NCI-H1417 (cell line): ENCODE measurements around the gene TFPI.

Source experiments
- DNase-seq, 3 experiments: peaks; one replicate each; lab custom pipeline; 2025; lab: John Stamatoyannopoulos, UW

Gene TFPI

GRCh38 chr2:187461294-187462261 lies 92.7 kb downstream of the TFPI start:
- no peak for DNase-seq

GRCh38 chr2:187459256-187459655 lies 95.0 kb downstream of the TFPI start:
- DNase-seq, result no peak

GRCh38 chr2:187453078-187453641 lies 101.1 kb downstream of the TFPI start:
- DNase-seq, result peak in 2 of 3 experiments; percentile 30 to 71

- no peak for DNase-seq
Observed at GRCh38 chr2:187451510-187451909, 102.7 kb downstream of the TFPI start.

GRCh38 chr2:187447336-187447735 lies 106.9 kb downstream of the TFPI start:
- DNase-seq, result no peak

- DNase-seq, result no peak
Observed at GRCh38 chr2:187446711-187447110, 107.5 kb downstream of the TFPI start.

GRCh38 chr2:187445051-187445450 lies 109.2 kb downstream of the TFPI start:
- no peak for DNase-seq

GRCh38 chr2:187442778-187443177 lies 111.5 kb downstream of the TFPI start:
- DNase-seq, result no peak

- DNase-seq, result no peak
Observed at GRCh38 chr2:187442378-187442777, 111.9 kb downstream of the TFPI start.

- no peak for DNase-seq
Observed at GRCh38 chr2:187440101-187440675, 114.0 kb downstream of the TFPI start.

GRCh38 chr2:187438455-187438854 lies 115.8 kb downstream of the TFPI start:
- no peak for DNase-seq

- DNase-seq, result no peak
Observed at GRCh38 chr2:187435756-187436155, 118.5 kb downstream of the TFPI start.

GRCh38 chr2:187435078-187435477 lies 119.2 kb downstream of the TFPI start:
- no peak for DNase-seq

GRCh38 chr2:187434342-187434785 lies 119.9 kb downstream of the TFPI start:
- no peak for DNase-seq

GRCh38 chr2:187431911-187432310 lies 122.3 kb downstream of the TFPI start:
- DNase-seq, result no peak

- no peak for DNase-seq
Observed at GRCh38 chr2:187429989-187430388, 124.2 kb downstream of the TFPI start.

GRCh38 chr2:187424146-187424545 lies 130.1 kb downstream of the TFPI start:
- no peak for DNase-seq

- peak in 1 of 3 experiments; percentile 29 for DNase-seq
Observed at GRCh38 chr2:187422282-187422681, 132.0 kb downstream of the TFPI start.

- no peak for DNase-seq
Observed at GRCh38 chr2:187421519-187421918, 132.7 kb downstream of the TFPI start.

GRCh38 chr2:187419808-187420207 lies 134.4 kb downstream of the TFPI start:
- DNase-seq, result no peak

GRCh38 chr2:187415449-187415848 lies 138.8 kb downstream of the TFPI start:
- DNase-seq, result no peak
